Measurements from ENCODE around the gene CIDEC.
"Not testable (repeated sequence)": the region's sequence is repeated elsewhere in the genome, so short reads cannot be mapped to it uniquely, and the experiment has no call there.

The CIDEC gene

GRCh38 chr3:9901967-9902366 lies 21.9 kb upstream of the CIDEC start:
- no peak for DNase-seq

- not testable (repeated sequence) for DNase-seq
Measured at GRCh38 chr3:9900965-9901415, 20.9 kb upstream of the CIDEC start.

- DNase-seq, result no peak
Measured at GRCh38 chr3:9899289-9899791, 19.3 kb upstream of the CIDEC start.

GRCh38 chr3:9898467-9899241 lies 18.6 kb upstream of the CIDEC start:
- DNase-seq, result no peak

- DNase-seq, result no peak
Measured at GRCh38 chr3:9897408-9898372, 17.6 kb upstream of the CIDEC start.

- not testable (repeated sequence) for DNase-seq
Measured at GRCh38 chr3:9896755-9897407, 16.8 kb upstream of the CIDEC start.

- not testable (repeated sequence) for DNase-seq
Measured at GRCh38 chr3:9895715-9896114, 15.7 kb upstream of the CIDEC start.

GRCh38 chr3:9893739-9894138 lies 13.7 kb upstream of the CIDEC start:
- no peak for DNase-seq

GRCh38 chr3:9891072-9891622 lies 11.1 kb upstream of the CIDEC start:
- DNase-seq, result no peak

GRCh38 chr3:9890249-9891071 lies 10.4 kb upstream of the CIDEC start, which contains the start of gene JAGN1:
JAGN1 (plus strand) TSS chr3:9890610; CDS start chr3:9890723, 113 bp downstream.
- peak; percentile 80 for DNase-seq

- DNase-seq, result no peak
Measured at GRCh38 chr3:9889405-9889804, 9.4 kb upstream of the CIDEC start.

GRCh38 chr3:9888540-9888939 lies 8.5 kb upstream of the CIDEC start:
- DNase-seq, result no peak

- DNase-seq, result no peak
Measured at GRCh38 chr3:9887480-9887879, 7.4 kb upstream of the CIDEC start.

GRCh38 chr3:9886328-9886727 lies 6.3 kb upstream of the CIDEC start:
- no peak for DNase-seq

- no peak for DNase-seq
Measured at GRCh38 chr3:9884555-9885165, 4.6 kb upstream of the CIDEC start.

GRCh38 chr3:9883706-9884554 lies 3.9 kb upstream of the CIDEC start:
- DNase-seq, result no peak

- DNase-seq, result no peak
Measured at GRCh38 chr3:9881441-9881840, 1.4 kb upstream of the CIDEC start.

- DNase-seq, result no peak
Measured at GRCh38 chr3:9878700-9879099, 1.4 kb downstream of the CIDEC start.

GRCh38 chr3:9876991-9877390 lies 3.1 kb downstream of the CIDEC start:
- DNase-seq, result no peak

- not testable (repeated sequence) for DNase-seq
Measured at GRCh38 chr3:9876255-9876654, 3.8 kb downstream of the CIDEC start.

Data from NCI-H345 (cell line).